ENCODE results near the gene OR10C1. TPM values are rescaled to one million over a fixed set of nuclear protein-coding genes. Genes with fewer than 3 reads are reported as not detected.

OR10C1 gene
- total and polyA plus RNA-seq, 10 of the 15 experiments (the other 5 are each of a cell fraction or from before 2014, with no cell fraction given), result not detected

- DNase-seq (ENCODE audit: low read depth, low spot score) (no peak), ATAC-seq (no peak), FAIRE-seq (no peak)
- ChIA-PET RAD21 (ENCODE audit: unreplicated experiment) (no interaction called here), SMC1A (ENCODE audit: uncharacterized antibody, unreplicated experiment) (interaction anchor here (1.4 kb wide), 1 partner anchor 11 kb away, joined by 3 read pairs; no protein-coding TSS in a partner anchor), CTCF (no interaction called here), POLR2A (no interaction called here)
- Histone ChIP-seq H3K4me2 (ENCODE audit: control insufficient read depth, insufficient read depth) (no peak overlapping the region), H3K36me3 (ENCODE audit: control insufficient read depth in 2 of 2, insufficient read depth in 2 of 2, low read length in 1 of 2) (no peaks in the 10 kb centered on the region), H3K27ac (ENCODE audit: control insufficient read depth, insufficient read depth) (no peak overlapping the region), H3K79me2 (ENCODE audit: control insufficient read depth, insufficient read depth, low read length) (no peaks in the 10 kb centered on the region), H3K4me3 (no peak overlapping the region), H2AFZ (ENCODE audit: control insufficient read depth, low read depth, low read length) (no peak overlapping the region), H4K20me1 (ENCODE audit: control insufficient read depth, insufficient read depth) (no peaks in the 10 kb centered on the region), H3K9me3 (replicated peaks; ENCODE audit: control insufficient read depth, insufficient read depth, low read length) (no peaks in the 10 kb centered on the region), H3K4me1 (ENCODE audit: control insufficient read depth, insufficient read depth, low read length) (no peaks in the 10 kb centered on the region), H3K9ac (ENCODE audit: control insufficient read depth, insufficient read depth, low read length) (no peak overlapping the region), H3K27me3 (replicated peaks in 1 of 2; ENCODE audit: control insufficient read depth in 2 of 2, insufficient read depth in 2 of 2, low read length in 1 of 2) (no peaks in the 10 kb centered on the region; a peak in 1 of 4 replicates)
- 0% methylated on average over 1 of the region's 1 CpG for WGBS (ENCODE audit: insufficient coverage, insufficient replicate concordance, low lambda C conversion rate, missing lambda C conversion rate)
- no TSS peak for BruUV-seq (replicated peaks)
- intact Hi-C loops (cut with micrococcal nuclease; ENCODE audit: unreplicated experiment), result no loop called here
- in situ Hi-C loops (cut with MboI), result no loop called here
- TF ChIP-seq KDM1A (IDR thresholded peaks at IDR 0.05; ENCODE audit: borderline replicate concordance) (no peak), CREB1 (IDR thresholded peaks at IDR 0.05; ENCODE audit: low read depth) (no peak), E4F1 (IDR thresholded peaks at IDR 0.05; ENCODE audit: borderline replicate concordance, partially characterized antibody) (no peak), E2F4 (IDR thresholded peaks at IDR 0.05; ENCODE audit: low read depth, low read length) (no peak), MXI1 (IDR thresholded peaks at IDR 0.05; ENCODE audit: low read depth, low read length) (no peak), SRF (IDR thresholded peaks at IDR 0.05; ENCODE audit: low read depth in 2 of 2, low read length in 2 of 2) (no peak), REST (IDR thresholded peaks at IDR 0.05; ENCODE audit: low read depth, low read length) (no peak), PRDM15 (CRISPR knock-in tag; IDR thresholded peaks at IDR 0.05) (no peak), YY1 (IDR thresholded peaks at IDR 0.05; ENCODE audit: low read depth, low read length) (no peak), IRF4 (IDR thresholded peaks at IDR 0.05; ENCODE audit: low read depth, low read length) (no peak), TCF12 (IDR thresholded peaks at IDR 0.05; ENCODE audit: low read depth, low read length) (no peak)
These were observed 44.6 kb downstream of the OR10C1 start for GRCh38 chr6:29483735-29484134.
